ENCODE data around the gene POU5F1. TPM values are rescaled to one million over a fixed set of nuclear protein-coding genes. Genes with fewer than 3 reads are reported as not detected.
"Not testable (repeated sequence)": the region's sequence is repeated elsewhere in the genome, so short reads cannot be mapped to it uniquely, and the experiment has no call there.

POU5F1 gene
- total RNA-seq, 1 donor from 2014 or later = 5.0 TPM

DNA sequence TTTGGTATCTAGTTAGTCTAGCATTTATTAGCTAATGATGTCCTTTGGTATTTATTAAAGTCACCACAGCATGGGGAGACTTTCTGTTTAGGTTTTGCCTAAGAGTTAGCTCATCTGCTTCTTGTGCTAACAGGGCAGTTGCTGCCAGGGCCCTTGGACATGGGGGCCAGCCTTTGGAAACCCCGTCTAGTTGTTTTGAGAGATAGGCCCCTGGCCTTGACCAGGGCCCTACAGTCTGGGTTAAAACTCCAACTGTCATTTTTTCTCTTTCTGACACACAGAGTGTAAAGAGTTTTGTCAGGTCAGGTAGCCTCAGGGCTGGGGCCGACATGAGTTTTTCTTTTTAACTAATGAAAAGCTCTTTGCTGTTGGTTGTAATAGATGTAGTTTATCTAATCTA, 12.8 kb upstream of the POU5F1 start:
- intact Hi-C loops (cut with DNase I); ATAC-seq; H3K36me3 ChIP-seq; H3K9me3 ChIP-seq; H3K27me3 ChIP-seq (ENCODE audit: low read depth); DNase-seq; H3K27ac ChIP-seq; H3K4me3 ChIP-seq: not testable (repeated sequence)
- peaks cover 17% of the 10 kb centered on the region for H3K4me1 ChIP-seq

- H3K4me1 ChIP-seq = peaks cover 10% of the 10 kb centered on the region
- ATAC-seq = peak; percentile 81 to 98
- H3K36me3 ChIP-seq = peaks cover 2% of the 10 kb centered on the region
- H3K27ac ChIP-seq = no peak overlapping the region
- peak; percentile 81 for DNase-seq
- H3K4me3 ChIP-seq = peak overlapping the region; percentile 58
- TF ChIP-seq, protein P1, sequence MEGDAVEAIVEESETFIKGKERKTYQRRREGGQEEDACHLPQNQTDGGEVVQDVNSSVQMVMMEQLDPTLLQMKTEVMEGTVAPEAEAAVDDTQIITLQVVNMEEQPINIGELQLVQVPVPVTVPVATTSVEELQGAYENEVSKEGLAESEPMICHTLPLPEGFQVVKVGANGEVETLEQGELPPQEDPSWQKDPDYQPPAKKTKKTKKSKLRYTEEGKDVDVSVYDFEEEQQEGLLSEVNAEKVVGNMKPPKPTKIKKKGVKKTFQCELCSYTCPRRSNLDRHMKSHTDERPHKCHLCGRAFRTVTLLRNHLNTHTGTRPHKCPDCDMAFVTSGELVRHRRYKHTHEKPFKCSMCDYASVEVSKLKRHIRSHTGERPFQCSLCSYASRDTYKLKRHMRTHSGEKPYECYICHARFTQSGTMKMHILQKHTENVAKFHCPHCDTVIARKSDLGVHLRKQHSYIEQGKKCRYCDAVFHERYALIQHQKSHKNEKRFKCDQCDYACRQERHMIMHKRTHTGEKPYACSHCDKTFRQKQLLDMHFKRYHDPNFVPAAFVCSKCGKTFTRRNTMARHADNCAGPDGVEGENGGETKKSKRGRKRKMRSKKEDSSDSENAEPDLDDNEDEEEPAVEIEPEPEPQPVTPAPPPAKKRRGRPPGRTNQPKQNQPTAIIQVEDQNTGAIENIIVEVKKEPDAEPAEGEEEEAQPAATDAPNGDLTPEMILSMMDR (IDR thresholded peaks at IDR 0.05) = no peak
- intact Hi-C loops (cut with DNase I) = no loop called here
- H3K27me3 ChIP-seq (ENCODE audit: low read depth) = no peaks in the 10 kb centered on the region
- no peaks in the 10 kb centered on the region for H3K9me3 ChIP-seq
Measured at GRCh38 chr6:31180500-31180899, 10.0 kb upstream of the POU5F1 start.

DNA sequence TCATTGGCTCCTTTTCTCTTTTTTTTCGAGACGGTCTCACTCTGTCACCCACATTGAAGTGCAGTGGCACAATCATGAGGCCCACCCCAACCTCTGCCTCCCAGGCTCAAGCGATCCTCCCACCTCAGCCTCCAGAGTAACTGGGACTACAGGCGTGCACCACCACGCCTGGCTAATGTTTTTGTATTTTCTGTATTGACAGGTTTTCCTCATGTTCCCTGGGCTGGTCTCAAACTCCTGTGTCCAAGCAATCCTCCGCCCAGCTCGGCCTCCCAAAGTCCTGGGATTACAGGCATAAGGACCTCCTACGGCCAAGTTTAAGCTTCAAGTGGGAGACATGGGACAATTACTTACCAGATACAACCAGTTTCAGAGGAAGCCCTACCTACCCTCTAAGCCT, 9.4 kb upstream of the POU5F1 start:
- Histone ChIP-seq H3K36me3 (peaks cover 5% of the 10 kb centered on the region), H3K4me1 (peaks cover 10% of the 10 kb centered on the region), H3K27ac (no peak overlapping the region), H3K9me3 (no peaks in the 10 kb centered on the region), H3K27me3 (ENCODE audit: low read depth) (no peaks in the 10 kb centered on the region), H3K4me3 (peak overlapping the region; percentile 58)
- TF ChIP-seq, protein P1 (IDR thresholded peaks at IDR 0.05) = no peak
- intact Hi-C loops (cut with DNase I) = no loop called here
- ATAC-seq = no peak
- no peak for DNase-seq

DNA sequence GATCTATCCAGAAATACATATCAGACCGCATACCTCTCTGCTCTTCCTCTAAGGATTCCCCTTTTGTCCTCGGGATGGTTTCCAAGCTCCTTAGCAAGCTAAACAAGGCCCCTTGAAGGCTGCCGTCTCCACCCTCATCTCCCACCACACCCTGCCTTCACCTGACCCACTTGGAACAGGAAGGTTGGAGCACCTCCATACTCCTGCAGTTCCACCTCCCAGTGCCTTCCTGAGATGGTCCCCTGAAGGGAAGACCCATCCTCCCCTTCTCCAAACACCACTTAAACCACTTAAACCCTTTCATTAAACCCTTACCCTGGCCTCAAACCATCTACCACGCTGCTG, 8.5 kb upstream of the POU5F1 start:
- TF ChIP-seq, protein P1 (IDR thresholded peaks at IDR 0.05) = no peak
- Histone ChIP-seq H3K27ac (no peak overlapping the region), H3K4me3 (no peak overlapping the region), H3K9me3 (no peaks in the 10 kb centered on the region), H3K27me3 (ENCODE audit: low read depth) (no peaks in the 10 kb centered on the region), H3K4me1 (peaks cover 10% of the 10 kb centered on the region), H3K36me3 (peaks cover 5% of the 10 kb centered on the region)
- ATAC-seq (no peak), DNase-seq (no peak)
- intact Hi-C loops (cut with DNase I) = no loop called here

DNA sequence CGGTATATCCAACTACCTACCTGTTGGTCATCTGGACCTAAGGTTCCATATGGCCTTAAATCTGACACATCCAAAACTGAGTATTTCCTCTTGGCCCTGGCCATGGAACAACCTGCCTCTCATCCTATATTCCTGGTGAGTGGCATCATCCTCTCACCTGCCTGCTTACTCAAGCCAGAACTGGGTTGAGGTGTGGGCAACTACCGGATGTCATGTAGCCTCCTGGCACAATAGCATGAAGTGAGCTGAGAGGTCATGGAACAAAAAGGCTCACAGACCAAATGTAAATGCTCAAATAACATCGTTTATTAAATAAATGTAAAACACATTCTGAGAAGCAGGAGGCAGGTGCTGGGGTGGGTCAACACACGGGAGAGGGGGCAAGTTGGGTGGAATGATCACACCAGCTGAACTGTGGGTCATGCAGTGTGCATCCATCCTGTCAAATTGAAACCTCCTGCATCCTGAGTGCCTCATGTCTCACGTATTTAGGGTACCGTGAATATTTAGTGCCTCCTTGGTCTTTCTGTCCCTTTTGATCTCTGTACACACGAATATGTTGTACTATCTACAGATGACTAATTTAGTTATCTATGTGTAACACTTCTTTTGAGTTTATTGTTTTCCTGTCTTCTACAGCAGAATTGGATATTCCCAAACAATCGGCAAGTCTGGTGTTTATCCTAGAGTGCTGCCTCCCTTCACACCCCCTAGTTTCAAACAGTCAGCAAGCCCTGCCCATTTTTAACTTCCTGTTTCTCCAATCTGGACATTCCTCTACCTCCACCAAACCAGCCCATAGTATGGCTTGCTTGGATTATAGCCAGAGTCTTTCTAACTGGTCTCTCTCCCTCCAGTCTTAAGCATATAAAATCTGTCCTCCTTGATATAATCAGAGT, 7.9 kb upstream of the POU5F1 start:
- Histone ChIP-seq H3K4me3 (no peak overlapping the region), H3K27ac (no peak overlapping the region), H3K36me3 (peaks cover 5% of the 10 kb centered on the region), H3K4me1 (peaks cover 10% of the 10 kb centered on the region), H3K9me3 (no peaks in the 10 kb centered on the region), H3K27me3 (ENCODE audit: low read depth) (no peaks in the 10 kb centered on the region)
- intact Hi-C loops (cut with DNase I) = no loop called here
- TF ChIP-seq, protein P1 (IDR thresholded peaks at IDR 0.05) = no peak
- ATAC-seq = no peak
- no peak for DNase-seq

DNA sequence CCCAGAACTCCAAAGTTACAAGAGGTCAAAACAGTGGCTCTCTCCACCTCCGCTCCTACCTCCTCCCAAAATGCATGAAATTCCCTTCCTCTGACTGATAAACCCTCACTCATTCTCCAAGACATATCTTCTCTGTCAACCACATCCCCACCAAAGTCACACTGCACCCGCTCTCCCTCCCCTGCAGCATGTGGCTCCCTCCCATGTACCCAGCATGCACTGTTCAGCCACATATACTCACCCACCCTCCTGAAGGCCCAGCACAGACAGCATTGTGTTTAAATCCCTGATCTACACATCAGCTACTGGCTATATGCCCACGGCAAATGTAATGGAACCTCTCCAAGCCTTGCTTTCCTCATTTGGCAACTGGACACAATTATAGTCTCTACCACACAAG, 5.5 kb upstream of the POU5F1 start:
- H3K27me3 ChIP-seq (ENCODE audit: low read depth) = no peaks in the 10 kb centered on the region
- peaks cover 5% of the 10 kb centered on the region for H3K36me3 ChIP-seq
- no peaks in the 10 kb centered on the region for H3K9me3 ChIP-seq
- TF ChIP-seq, protein P1 (IDR thresholded peaks at IDR 0.05) = no peak
- no peak for ATAC-seq
- H3K27ac ChIP-seq = no peak overlapping the region
- no peak for DNase-seq
- H3K4me1 ChIP-seq = peaks cover 10% of the 10 kb centered on the region
- H3K4me3 ChIP-seq = no peak overlapping the region
- intact Hi-C loops (cut with DNase I) = no loop called here

Data from lower lobe of right lung (tissue), 2 donors.